ENCODE data around the gene SORT1.
"Not testable (repeated sequence)": the region's sequence is repeated elsewhere in the genome, so short reads cannot be mapped to it uniquely, and the experiment has no call there.

SORT1 gene

DNA sequence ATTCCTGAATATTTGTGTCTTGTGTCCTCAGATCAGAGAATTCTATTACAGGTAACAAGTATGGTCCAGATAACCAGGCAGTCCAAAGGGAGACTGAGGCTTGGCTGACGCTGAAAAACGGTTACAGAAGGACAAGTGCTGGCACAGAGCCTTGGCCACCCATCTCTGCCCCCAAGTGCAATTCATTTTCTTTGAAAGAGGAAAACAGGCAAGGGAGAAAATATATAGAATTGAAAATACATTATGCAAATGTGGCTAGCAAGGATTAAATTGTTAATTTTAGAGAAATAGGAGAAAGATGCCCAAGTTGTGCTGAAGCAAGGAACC, 1.2 kb downstream of the SORT1 start:
- no peak for DNase-seq

DNA sequence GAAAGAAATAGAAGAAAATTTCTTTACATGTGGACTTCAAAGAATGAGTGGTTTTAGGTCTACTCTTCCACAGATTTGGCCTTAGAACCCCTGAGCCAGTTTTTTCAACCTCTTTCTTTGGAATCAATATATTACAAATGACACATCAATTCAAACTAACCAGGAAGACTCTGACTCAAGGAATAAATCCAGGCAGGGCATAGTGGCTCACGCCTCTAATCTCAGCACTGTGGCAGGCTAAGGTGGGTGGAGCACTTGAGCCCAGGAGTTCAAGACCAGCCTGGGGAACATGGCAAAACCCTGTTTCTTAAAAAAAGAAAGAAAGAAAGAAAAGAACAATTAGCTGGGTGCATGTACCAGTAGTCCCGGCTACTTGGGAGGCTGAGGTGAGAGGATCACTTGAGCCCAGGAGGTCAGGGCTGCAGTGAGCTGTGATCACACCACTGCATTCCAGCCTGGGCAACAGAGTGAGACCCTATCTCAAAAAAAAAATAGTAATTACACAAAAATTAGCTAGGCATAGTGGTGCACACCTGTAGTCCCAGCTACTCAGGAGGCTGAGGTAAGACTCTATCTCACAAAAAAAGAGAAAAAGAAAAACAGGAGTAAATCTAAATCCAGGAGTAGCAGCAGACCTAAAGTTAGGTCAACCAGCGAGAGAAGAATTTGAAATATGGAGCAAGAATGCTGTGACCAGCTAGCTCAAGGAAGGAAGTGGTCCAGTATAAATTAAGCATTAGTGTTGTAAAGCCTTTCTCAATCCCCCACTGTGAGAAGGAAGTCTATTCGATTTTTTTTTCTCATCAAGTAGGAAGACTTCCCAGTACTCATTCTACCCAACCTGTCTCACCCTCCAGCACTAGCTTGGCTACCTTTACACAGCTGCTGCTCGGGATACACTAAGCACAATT, 1.9 kb downstream of the SORT1 start:
- DNase-seq = no peak

DNA sequence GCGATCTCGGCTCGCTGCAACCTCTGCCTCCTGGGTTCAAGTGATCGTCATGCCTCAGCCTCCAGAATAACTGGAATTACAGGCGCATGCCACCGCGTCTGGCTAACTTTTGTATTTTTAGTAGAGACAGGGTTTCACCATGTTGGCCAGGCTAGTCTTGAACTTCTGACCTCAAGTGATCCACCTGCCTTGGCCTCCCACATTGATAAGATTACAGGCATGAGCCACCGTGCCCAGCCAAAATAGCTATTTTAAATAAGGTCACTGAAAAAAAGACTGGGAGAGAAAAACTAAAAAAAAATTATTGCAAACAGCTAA, 2.5 kb downstream of the SORT1 start:
- DNase-seq = not testable (repeated sequence)

DNA sequence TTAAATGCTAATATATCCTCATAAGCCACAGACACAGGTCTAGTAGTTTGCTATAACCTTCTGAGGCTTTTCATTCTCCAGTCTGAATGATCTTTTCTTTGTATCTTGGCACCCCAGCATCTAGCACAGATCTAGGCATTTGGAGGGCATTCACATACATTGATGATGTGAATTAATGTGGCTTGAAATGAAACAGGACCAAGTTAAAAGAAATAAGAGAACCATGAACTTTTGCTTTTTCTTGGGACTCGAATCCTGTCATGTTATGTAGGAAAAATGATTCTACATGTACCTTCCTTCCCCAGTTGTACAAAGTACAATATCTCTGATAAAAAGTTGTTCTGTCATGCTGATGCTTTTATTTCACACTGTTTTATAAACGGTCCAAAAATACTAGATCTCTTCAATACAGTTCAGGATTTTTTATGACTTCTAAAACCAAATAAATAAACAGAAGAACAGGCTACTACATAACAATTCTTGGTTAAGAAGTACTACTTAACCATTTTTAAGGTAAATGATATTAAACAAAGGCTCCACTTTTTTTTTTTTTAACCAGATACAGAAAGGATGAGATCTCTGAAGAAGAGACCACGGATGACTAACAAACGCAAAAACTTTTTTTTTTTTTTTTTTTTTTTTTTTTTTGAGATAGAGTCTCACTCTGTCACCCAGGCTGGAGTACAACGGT, 3.0 kb downstream of the SORT1 start:
- DNase-seq = no peak

DNA sequence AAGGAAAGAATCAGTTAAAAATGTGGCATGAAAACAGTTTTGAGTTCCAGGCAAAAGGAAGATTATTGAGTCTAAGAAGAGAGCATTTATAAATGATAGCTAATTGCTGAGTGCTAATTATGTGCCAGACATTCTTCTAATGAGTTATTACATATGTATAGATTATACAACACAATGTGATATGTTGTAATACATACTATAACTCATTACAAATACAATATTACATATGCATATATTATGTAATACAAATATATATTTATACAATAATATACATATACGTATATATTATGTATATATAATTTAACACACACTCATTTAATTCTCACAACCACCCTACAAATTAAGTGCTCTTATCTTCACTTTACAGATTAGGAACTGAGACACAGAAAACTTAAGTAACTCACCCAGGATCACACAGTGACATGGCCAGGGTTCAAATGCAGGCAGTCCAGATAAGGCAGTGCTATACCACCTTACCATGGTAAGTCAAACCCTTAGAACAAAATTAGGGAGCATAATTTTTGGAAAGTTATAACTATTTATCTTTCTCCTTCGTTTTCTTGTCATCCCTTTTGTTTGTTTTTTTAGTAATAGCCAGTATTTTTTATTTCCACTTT, 4.0 kb downstream of the SORT1 start:
- no peak for DNase-seq

DNA sequence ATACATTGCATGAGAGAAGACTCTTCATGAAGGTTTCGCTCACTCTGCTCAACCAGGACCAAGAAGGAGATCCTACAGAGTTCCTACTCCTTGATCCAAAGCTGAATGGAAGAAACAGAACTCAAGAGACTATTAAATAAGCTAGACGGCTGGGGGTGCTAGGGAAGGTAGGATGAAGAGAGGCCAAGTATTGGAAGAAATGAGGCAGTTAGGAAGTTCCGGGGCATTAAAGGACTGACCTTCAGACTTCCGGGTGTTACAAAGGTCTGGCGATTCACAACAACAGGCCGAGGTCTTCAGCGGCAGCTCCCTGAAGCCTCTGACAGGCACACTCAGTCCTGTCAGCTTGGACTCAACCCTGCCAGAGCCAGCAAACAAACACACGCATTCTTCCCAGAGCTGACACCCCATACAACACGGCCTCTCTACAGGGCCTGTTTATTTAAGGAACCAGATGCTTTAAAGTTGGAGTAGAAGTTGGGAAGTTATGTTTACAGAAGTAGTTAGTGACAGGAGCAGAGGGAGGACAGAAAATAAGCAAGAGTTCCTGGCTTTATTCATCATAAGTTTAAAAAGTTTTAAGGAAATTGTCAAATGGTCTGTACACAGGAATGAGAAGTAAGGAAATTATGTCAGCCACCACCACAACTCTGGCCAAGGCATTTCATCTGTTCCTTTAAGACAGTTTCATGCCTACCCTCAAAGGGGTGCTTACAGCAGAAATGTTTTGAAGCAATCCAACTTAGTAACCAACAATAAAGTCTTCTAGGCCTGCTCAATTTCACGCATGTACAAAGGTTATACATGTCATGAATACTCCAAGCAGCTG, 4.7 kb downstream of the SORT1 start:
- no peak for DNase-seq

DNA sequence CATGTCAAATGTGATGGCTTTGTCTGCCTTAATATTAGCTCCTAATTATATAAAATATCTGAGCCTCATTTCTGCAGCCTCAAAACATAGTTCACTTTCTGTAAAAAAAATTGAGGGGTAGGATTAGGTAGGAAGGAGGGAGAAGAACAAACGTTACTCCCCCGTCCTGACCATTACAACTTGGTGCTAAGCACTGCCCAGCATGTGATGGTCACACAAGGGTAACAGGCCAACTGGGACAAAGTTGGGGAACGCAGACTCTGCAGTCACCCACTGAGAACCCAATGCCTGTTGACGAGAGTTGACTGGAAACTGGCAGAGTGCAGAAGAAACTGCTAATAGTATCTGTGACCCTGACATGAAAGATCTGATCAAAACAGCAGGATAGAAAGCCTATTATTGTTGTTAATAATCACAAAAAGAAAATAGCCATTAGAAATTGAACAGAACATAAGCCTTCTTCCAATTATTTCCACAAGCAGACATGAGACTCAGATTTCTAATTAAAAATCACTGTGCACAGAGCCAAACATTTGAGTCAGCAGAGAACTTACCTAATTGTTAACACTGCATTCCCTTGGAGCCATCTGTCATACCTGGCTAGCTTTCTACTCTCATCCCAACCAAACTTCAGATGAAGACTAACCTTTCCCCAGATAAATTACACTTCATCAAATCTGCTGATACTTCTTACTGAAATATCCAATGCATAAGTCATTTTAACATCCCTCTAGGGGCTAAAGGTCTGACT, 5.5 kb downstream of the SORT1 start:
- no peak for DNase-seq

DNA sequence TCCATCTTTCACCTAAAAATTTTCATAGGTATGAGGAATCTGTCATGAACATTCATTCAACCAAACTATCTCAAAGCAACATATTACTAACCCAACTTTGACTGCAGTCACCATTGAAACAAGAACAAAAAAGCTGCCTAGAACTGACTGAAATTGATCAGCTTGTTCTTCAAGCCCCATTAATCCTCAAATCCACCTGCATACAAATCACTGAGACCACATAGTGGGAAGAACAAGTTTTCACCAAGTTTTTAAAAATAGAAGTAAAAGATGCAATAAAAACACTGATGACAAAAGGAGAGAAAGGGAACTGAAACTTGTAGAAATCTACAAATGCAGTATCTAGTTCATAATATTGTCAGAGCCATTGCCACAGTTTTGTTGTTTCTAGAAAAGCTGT, 6.1 kb downstream of the SORT1 start:
- DNase-seq = no peak

DNA sequence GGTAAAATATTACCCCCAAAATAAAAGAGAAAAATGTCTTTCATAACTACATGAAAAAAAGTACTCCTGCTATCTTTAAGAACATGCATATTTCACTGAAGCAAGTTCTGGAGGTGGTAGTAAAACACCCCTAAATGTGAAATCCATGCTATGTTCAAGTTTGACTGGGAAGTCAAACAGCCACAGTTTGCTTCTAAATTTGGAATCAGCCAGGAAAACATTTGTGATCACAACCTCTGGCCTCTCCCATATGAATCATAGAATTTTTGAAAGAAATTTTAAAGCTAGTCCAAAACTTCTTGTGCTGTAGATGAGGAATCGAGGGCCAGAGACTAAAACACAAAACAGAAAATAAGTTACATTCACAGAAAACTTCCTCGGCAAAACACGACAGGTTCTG, 6.6 kb downstream of the SORT1 start:
- DNase-seq = no peak

DNA sequence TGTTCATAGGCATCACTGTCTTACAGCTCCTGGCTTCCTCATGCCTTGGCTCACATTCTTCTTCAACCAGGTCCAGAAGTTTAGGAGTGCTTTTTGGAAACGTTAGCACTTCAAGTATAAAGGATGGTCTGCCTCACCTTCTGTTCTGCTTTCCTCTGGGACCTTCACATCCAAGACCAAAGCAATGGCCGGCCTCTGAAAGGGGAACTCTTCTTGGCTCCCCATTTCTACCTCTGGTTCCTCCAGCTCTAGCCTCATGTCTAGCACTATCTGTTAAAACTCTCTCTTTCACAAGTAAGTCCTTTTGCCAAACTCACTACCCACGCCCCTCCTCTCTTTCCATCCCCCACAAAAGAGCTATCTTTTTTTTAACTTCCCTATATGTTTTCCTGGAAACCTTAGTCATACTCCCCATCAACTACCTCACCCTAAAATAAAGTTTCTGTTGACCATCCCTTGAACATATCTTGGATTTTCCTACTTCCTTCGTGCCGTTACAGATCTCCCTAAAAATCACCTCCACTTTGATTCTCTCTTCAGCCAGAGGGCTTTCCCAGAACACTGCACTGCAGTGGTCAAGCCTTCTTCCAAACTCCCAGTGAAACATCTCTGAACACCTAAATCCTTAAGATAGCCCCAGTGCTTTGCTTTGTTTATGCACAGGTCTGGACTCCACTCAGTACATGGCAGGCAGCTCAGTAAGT, 7.9 kb downstream of the SORT1 start:
- DNase-seq = no peak

DNA sequence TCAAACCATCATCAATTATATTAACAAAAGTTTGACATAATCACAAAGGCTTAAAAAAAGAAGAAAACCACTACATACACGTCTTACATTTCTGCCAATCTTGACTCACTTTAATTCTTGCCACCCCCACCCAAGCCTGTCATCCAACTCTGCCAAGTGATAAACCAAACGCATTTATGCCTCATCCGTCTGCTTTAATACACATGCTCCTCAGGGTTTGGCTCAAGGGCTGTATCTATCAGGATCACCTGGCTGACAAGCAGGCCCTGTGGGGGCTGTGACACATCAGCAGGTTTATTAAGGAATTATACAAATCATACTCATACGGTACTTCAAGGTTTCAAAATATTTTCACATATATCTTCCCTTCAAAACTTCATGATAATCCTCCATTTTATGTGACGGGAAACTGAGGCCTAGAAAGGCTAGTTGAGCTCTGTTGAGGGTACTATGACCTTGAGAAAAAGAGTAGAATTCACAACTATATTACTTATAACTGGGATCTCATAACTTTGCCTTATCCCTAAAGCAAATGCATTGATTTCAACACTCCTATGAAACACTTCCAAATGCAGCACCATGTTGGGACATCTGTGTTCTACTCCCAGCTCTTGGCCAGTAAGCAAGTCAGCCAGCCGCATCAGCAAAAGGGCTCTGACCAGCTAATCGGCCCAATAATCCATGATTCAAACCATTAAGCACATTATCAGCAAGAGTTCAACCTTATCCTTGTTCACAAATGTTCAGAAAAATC, 8.7 kb downstream of the SORT1 start:
- DNase-seq = no peak

DNA sequence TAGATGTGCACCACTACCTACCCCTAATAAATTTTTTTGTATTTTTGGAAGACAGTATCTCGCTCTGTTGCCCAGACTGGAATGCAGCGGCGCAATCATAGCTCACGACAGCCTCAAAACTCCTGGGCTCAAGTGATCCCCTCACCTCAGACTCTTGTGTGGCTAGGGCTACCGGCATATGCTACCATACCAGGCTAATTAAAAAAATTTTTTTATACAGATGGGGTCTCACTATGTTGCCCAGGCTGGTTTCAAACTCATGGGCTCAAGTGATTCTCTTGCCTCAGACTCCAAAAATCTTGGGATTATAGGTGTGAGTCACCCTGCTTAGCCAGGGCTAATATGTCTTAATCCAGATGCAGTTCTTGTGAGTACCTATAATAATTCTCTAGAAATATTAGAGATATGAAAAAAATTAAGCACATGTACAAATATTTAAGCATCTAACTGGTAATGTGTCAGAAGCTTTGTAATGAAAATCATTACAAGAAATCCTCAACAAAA, 9.5 kb downstream of the SORT1 start:
- DNase-seq = no peak

DNA sequence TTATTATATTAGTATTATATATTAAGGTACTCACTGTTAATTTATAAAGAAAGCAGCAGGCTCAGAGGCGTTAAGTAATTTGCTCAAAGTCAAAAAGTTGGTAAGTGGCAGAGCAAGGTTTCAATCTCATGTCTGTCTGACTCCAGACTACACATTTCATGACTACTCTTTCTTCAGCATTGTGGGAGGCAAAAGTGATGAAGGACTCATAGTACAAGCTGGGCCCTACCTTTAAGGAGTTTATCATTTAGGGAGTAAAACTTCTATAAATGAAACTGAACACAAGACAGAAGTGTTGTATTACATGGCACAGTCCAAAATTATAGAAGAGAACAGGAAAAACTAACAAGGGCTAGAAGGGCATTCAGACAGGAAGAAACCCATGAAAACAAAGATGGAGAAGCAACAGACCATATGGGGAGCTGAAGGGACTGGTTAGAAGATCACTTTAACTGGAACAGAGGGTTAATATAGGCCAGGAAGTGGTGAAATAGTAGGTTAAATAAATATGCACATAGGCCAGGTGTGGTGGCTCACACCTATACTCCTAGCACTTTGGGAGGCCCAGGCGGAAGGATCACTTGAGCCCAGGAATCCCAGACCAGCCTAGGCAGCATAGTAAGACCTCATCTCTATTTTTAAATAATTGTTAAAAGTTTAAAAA, 11.5 kb downstream of the SORT1 start:
- no peak for DNase-seq

DNA sequence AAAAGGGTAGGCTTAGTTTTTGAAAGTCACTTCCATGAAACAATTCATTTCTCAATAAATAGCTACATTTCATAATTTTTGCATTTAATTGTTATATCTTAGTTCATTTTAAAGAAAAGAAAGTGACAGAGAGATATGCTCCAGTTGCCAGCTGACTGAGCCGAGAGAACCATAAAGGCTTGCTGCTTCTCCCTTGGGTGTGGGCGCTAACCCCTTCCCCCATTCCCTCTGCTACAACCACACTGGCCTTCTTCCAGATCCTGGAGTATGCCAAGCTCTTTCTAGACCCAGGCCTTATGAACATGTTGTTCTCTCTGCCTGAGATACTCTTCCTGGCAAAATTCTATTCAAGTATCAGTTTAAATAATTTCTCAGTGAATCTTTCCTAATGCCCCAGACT, 12.3 kb downstream of the SORT1 start:
- no peak for DNase-seq

DNA sequence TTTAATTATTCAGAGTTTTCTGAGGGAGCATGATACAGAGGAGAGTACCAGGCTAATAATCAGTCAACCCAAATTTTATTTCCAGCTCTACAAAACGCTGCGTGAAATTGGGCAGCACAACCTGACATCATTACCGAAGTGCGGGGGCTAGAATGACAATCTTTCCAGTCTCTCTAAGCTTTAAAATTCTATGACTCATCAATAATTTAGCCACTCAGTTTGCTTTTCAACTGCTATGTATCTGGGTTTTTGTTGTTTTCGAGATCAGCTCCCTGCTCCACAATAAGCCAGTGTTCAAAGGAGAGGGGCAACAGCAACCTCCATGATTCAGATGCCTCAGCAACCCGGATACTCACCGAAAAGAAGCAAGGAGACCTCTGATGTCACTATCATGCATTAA, 13.9 kb downstream of the SORT1 start:
- no peak for DNase-seq

DNA sequence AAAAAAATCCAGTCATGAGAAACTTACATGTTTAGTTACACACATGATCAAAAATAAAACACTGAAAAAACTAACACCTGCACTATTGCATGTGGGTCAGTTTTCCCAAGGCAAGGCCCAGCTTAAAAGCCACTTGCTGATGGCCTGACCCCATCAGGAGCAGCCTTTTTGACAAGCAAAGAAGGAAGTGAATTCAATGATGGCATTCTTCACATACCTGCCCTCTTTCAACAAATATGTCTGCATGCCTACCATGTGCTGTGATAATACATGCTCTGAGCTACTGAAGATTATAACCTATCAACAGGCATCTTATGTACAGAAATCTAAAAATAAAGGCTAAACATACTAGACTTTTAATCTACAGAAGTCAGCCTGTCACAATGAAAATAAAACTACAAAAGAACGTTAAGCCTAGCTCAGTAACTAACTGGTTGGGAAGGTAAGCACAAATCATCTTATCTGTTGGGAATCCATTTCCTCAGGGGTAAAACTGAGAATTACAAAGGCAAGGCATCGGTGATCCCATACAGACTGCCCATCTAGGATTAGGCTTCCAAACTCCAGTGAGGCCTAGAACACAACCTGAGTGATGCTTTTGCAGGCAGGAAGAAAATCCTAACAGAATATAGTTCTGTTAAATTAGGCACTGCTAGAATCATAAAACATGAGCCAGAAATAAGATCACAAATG, 14.5 kb downstream of the SORT1 start:
- DNase-seq = no peak

DNA sequence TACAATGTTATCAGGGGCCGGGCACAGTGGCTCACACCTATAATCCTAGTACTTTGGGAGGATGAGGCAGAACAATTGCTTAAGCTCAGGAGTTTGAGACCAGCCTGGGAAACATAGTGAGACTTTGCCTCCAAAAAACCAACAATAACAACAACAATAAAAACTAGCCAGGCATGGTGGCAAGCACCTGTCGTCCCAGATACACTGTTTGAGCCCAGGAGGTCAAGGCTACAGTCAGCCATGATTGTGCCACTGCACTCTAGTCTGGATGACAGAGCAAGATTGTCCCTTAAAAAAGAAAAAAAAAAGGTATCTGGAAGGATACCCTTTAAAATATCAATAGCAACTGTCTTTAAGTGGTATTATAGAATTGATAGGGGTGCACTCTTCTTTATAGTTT, 16.1 kb downstream of the SORT1 start:
- DNase-seq = no peak

DNA sequence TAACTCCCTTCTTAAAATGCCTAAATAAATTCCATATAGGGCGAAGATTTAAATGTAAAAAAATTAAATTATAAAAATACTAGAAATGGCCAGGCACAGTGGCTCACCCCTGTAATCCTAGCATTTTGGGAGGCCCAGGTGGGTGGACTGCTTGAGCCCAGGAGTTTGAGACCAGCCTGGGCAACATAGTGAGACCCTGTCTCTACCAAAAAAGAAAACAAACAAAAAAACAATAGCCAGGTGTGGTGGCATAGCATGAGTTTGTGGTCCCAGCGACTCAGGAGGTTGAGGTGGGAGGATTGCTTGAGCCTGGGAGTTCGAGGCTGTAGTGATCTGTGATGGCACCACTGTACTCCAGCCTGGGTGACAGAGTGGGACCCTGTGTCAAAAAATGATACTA, 17.8 kb downstream of the SORT1 start:
- no peak for DNase-seq

DNA sequence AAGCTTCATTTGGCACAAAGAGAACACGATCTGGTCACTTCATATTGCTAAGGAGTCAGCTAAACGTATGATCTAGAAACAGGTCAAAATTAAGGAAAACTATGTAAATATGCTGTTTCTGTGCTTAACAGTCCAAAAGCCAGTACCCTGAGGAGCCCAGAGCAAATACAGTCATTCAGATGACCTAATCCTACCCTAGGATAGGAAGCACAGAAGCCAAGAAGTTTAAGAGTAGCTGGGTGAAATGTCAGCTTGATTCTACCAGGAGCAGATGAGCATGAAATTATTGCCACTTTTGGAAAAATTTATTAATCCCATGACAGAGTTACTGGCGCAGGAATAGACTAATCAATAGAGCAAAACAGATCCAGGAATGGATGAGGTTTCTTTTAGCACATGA, 18.3 kb downstream of the SORT1 start:
- no peak for DNase-seq

DNA sequence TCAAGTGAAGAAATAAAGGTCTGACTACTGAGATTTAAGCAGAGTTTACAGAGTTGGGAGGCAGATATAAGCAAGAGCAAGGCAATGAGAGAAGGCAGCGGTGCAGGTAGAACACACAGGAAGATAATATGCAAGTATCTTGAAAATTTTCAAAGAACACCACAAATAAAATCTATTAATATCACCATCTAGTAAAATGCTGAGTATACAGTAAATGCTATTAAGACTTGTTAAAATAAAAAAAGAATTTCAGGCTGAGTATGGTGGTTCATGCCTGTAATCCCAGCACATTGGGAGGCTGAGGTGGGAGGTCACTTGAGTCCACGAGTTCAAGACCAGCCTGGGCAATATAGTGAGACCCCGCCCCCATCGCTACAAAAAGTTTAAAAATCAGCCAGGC, 20.0 kb downstream of the SORT1 start:
- DNase-seq = no peak

All from activated CD4-positive, alpha-beta T cell treated with anti-CD3 and anti-CD28 coated beads for 48 hours (primary cell).